ENCODE measurements around the gene C14orf180. TPM values are rescaled to one million over a fixed set of nuclear protein-coding genes. Genes with fewer than 3 reads are reported as not detected.

Gene C14orf180
- total RNA-seq, 1 experiment from 2014 or later: not detected

DNA sequence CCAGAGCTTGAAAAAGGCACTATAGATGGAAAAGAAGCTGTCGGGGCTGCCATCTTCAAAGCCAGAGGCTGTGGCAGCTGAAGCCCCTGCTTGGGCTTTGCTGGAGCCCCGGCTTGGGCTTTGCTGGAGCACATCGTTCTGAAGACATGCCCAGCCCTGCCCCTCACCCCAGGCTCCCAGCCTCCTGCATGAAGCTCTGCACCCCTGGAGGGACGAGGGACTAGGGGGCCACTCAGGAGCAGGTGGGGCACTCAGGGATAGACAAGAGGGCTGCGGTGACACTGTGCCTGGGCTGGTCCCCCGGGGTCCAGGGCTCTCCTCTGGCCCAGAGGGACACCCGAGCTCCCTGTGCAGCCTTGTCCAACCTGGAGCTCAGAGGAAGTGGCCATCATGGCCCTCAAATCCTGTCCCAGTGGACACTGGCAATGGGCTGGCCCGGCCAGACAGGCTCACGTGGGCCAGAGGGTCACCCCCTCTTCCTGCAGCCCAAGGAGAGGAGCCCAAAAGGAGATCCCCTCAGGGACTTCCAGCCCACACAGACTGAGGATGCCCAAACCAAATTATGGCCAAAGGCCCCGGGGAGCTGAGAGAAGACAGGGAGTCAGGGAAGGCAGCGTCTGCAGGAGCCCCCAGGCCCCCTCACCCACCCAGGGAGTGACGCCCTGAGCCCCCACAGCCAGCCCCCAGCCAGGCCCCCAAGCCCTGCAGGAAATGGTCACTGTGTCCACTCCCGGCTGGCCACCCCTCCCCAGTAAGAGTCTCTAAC lies 23.1 kb upstream of the C14orf180 start:
- H2BK5ac ChIP-seq (ENCODE audit: insufficient read length, low read length): no peak overlapping the region

More for the DNA sequence above, 23.1 kb upstream of the C14orf180 start:
- Histone ChIP-seq H3K56ac (ENCODE audit: insufficient read length, low read depth, low read length) (no peak overlapping the region), H3K9me3 (ENCODE audit: control insufficient read depth, low read depth, low read length) (no peaks in the 10 kb centered on the region), H2BK20ac (ENCODE audit: low read depth, low read length, poor library complexity, severe bottlenecking) (no peak overlapping the region), H3K27me3 (ENCODE audit: insufficient read depth, low read length) (no peaks in the 10 kb centered on the region), H4K8ac (replicated peaks; ENCODE audit: insufficient read length, low read depth, low read length) (no peak overlapping the region), H4K20me1 (ENCODE audit: control insufficient read depth, insufficient read depth, insufficient read length) (no peaks in the 10 kb centered on the region), H2BK15ac (ENCODE audit: low read depth, low read length) (no peak overlapping the region), H3T11ph (ENCODE audit: low read length) (no peak overlapping the region), H3K79me2 (ENCODE audit: insufficient read depth, low read length) (no peaks in the 10 kb centered on the region), H4K5ac (ENCODE audit: insufficient read length, low read depth, low read length) (no peak overlapping the region), H3K9ac (ENCODE audit: extremely low read depth, insufficient read length, low read length) (no peak overlapping the region), H3K4ac (ENCODE audit: low read depth, low read length) (no peak overlapping the region), H2BK120ac (ENCODE audit: low read depth, low read length, poor library complexity, severe bottlenecking) (no peak overlapping the region), H2AFZ (ENCODE audit: low read length) (no peak overlapping the region), H3K18ac (ENCODE audit: insufficient read length, low read depth, low read length) (no peak overlapping the region), H4K91ac (ENCODE audit: insufficient read length, low read depth, low read length) (no peak overlapping the region), H3K23ac (ENCODE audit: insufficient read length, low read depth, low read length) (no peak overlapping the region), H2AK5ac (ENCODE audit: insufficient read length, low read length) (no peak overlapping the region), H3K4me2 (ENCODE audit: insufficient read depth, insufficient read length, low read length) (no peak overlapping the region), H3K27ac (ENCODE audit: insufficient read length, low read depth, low read length) (no peak overlapping the region), H3K4me1 (ENCODE audit: insufficient read depth, low read length) (no peaks in the 10 kb centered on the region), H3K23me2 (ENCODE audit: insufficient read length, low read depth, low read length, poor library complexity, severe bottlenecking) (no peaks in the 10 kb centered on the region), H3K79me1 (ENCODE audit: insufficient read depth, low read depth, low read length, poor library complexity, severe bottlenecking) (no peaks in the 10 kb centered on the region), H3K14ac (ENCODE audit: insufficient read depth, low read length) (peak overlapping the region; percentile 18; the same call in 1 of the 2 replicates), H2BK12ac (ENCODE audit: insufficient read length, low read depth, low read length) (no peak overlapping the region)
- DNase-seq: no peak
- WGBS (ENCODE audit: extremely low coverage, insufficient read length, low lambda C conversion rate): no CpG with 5 or more reads among the region's 13 CpGs
- Mint-ChIP-seq H3K4me3 (no peak overlapping the region), H3K27me3 (ENCODE audit: low read depth) (no peaks in the 10 kb centered on the region; the same call in 1 of the 2 replicates), H3K4me1 (peaks cover 2 to 4% of the 10 kb centered on the region in 2 experiments; a peak in 2 of 4 replicates), H3K27ac (no peak overlapping the region), H3K9me3 (no peaks in the 10 kb centered on the region; a peak in 1 of 5 replicates), H3K36me3 (ENCODE audit: insufficient read depth in 1 of 3, low read depth in 3 of 3) (no peaks in the 10 kb centered on the region)
- TF ChIP-seq, protein P1, sequence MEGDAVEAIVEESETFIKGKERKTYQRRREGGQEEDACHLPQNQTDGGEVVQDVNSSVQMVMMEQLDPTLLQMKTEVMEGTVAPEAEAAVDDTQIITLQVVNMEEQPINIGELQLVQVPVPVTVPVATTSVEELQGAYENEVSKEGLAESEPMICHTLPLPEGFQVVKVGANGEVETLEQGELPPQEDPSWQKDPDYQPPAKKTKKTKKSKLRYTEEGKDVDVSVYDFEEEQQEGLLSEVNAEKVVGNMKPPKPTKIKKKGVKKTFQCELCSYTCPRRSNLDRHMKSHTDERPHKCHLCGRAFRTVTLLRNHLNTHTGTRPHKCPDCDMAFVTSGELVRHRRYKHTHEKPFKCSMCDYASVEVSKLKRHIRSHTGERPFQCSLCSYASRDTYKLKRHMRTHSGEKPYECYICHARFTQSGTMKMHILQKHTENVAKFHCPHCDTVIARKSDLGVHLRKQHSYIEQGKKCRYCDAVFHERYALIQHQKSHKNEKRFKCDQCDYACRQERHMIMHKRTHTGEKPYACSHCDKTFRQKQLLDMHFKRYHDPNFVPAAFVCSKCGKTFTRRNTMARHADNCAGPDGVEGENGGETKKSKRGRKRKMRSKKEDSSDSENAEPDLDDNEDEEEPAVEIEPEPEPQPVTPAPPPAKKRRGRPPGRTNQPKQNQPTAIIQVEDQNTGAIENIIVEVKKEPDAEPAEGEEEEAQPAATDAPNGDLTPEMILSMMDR (conservative IDR thresholded peaks at IDR 0.05): no peak

All from H9 (cell line).